C4-2B (cell line): ENCODE measurements around the gene SLC1A7.

Source experiments
- H3K27ac ChIP-seq: fragments of 450-650 bp; 2 replicates; pipeline ENCODE4 v1.5.1; 2017
- CTCF ChIP-seq: fragments of 450-650 bp; conservative IDR thresholded peaks from 2 replicates; pipeline ENCODE4 v1.5.1; 2017; ENCODE audit warnings: mild to moderate bottlenecking
- ZFX ChIP-seq: fragments of 450-650 bp; IDR thresholded peaks from 2 replicates; pipeline ENCODE4 v1.6.1; 2017

SLC1A7 gene

DNA sequence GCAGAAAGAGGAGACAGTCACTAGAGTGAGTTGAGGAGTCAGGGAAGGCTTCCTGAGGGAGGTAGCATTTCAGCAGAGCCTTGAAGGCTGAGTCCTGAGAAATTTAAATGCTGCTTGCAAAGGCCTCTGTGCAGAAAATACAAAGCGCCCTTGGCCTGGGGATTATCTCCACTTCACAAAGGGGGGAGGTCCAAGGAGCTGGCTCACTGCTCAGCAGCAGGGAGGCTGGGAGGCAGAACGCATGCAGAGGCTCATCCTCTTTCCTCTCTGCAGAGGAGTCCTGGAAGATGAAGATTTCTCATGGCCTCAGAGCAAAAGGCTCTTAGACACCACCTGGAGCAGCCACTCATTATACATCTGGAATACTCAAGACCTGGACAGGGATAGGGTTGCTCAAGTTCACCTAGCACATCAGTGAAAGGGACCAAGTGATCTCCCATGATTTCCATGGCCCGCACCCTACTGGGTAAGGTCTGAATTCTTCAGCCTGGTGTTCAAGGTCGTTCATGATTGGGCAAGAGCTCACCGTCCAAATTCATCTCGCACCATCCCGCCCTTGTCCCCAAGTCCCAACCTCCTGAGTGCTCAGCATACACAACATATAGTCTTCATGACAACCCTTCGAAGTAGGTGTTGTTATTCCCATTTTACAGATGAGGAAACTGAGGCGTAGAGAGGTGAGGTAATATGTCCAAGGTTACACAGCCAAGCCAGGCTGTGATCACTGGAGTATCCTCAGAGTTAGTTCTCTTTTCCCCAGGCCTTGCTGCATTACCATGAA, 9.0 kb downstream of the SLC1A7 start:
- no peak overlapping the region for H3K27ac ChIP-seq
- TF ChIP-seq ZFX (no peak), CTCF (no peak)

DNA sequence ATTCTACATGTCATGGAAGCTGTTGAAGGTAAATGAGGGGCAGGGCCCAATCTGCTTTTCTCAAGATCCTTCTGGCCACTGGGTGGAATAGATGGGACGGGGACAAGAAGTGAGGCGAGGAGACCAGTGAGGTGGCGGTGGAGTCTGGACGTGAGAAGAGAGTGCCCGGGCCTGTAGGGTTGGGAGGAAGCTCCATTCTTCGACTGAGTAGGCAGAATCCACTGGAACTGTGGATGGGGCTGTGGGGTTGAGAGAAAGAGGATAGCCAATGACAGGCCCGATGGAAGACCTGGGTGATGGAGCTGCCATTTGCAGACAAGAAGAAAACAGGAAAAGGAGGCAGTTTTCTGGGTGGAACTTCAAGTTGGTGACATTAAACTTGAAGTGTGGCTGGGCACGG, 10.3 kb downstream of the SLC1A7 start:
- no peak for TF ChIP-seq CTCF
- no peak for TF ChIP-seq ZFX
- no peak overlapping the region for H3K27ac ChIP-seq

DNA sequence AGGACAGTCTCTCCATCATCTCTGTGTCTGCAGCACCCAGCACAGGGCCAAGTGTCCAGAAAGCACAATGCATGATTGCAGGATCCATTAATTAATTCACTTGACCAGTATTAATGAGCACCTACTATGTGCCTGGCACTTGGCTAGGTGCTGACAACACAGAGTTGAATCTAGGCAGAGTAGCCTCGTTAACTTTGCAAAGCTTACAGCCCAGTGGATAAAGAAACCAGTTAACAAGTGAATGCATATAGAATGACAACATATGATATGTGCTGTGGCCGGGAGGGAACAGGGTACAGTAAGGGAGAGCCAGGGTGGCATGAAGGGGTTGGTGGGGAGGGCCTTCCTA, 10.9 kb downstream of the SLC1A7 start:
- no peak for TF ChIP-seq CTCF
- no peak for TF ChIP-seq ZFX
- H3K27ac ChIP-seq: no peak overlapping the region

- TF ChIP-seq ZFX (no peak), CTCF (no peak)
- no peak overlapping the region for H3K27ac ChIP-seq
Measured at GRCh38 chr1:53130878-53131589, 11.4 kb downstream of the SLC1A7 start.

DNA sequence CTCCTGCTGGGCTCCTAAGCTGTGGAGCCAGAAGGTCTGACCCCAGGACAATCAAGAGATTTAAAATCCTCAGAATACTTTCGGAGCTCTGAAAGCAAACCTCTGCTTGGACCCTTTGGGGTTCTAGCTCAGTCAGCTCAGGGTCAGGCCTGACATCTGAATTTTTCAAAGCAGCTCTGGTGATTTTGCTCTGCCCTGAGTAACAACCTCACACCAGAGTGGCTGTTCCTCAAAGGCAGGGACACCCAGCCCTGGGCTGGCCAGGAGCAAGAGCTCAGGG, 11.9 kb downstream of the SLC1A7 start:
- no peak for TF ChIP-seq CTCF
- no peak overlapping the region for H3K27ac ChIP-seq

GRCh38 chr1:53129891-53130597, 12.4 kb downstream of the SLC1A7 start:
- no peak overlapping the region for H3K27ac ChIP-seq
- TF ChIP-seq CTCF (no peak), ZFX (no peak)

- TF ChIP-seq ZFX (no peak), CTCF (no peak)
- no peak overlapping the region for H3K27ac ChIP-seq
Measured at GRCh38 chr1:53128401-53128800, 14.0 kb downstream of the SLC1A7 start.
